Neural progenitor cell (in vitro differentiated cells): ENCODE data around the gene GDPD4.

Experiments used
- EZH2 ChIP-seq: fragments of 200-600 bp; sonication (generic); IDR thresholded peaks from 2 replicates; pipeline ENCODE4 v1.6.1; 2017; ENCODE audit warnings: antibody characterized with exemption, mild to moderate bottlenecking, moderate library complexity
- TF ChIP-seq, protein P1 (sequence below): fragments of 200-600 bp; sonication (generic); IDR thresholded peaks from 2 replicates; pipeline ENCODE4 v1.5.1; 2017; ENCODE audit warnings: antibody characterized with exemption, mild to moderate bottlenecking

DNA sequence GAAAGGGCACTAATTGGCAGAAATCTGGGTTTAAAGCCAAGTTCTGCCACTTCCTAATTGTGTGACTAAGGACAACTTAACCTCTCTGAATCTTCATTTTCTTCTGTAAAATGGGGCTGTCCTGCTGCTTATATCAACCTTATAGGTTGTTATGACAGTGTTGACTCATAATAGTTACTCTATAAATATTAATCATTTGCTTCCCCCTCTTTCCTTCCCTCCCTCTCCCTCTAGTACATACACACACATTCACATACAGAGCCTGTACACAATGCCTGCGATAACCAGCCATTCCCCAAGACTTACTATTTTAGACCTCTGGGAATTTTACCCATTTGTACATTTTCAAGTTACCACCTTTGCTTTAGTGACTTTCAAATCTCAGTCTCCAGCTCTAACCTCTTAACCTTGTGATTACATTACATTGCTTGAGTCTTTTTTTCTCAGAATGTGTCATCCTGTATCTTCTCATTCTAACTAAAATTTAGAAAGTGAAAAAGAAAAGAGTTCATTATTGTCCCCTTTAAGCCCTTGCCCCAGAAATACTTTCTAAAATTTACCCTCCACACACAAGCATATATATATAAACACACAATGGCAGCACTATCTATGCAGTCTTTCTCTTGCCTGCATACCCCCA, 31.9 kb downstream of the GDPD4 start:
- TF ChIP-seq, protein P1, sequence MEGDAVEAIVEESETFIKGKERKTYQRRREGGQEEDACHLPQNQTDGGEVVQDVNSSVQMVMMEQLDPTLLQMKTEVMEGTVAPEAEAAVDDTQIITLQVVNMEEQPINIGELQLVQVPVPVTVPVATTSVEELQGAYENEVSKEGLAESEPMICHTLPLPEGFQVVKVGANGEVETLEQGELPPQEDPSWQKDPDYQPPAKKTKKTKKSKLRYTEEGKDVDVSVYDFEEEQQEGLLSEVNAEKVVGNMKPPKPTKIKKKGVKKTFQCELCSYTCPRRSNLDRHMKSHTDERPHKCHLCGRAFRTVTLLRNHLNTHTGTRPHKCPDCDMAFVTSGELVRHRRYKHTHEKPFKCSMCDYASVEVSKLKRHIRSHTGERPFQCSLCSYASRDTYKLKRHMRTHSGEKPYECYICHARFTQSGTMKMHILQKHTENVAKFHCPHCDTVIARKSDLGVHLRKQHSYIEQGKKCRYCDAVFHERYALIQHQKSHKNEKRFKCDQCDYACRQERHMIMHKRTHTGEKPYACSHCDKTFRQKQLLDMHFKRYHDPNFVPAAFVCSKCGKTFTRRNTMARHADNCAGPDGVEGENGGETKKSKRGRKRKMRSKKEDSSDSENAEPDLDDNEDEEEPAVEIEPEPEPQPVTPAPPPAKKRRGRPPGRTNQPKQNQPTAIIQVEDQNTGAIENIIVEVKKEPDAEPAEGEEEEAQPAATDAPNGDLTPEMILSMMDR: no peak
- TF ChIP-seq EZH2: no peak
